Measurements from ENCODE around the gene TRNP1. TPM values are rescaled to one million over a fixed set of nuclear protein-coding genes. Genes with fewer than 3 reads are reported as not detected.
A peak's percentile ranks its signal among the peaks of the same experiment; 100 is the strongest.

The TRNP1 gene
- polyA plus RNA-seq, 5 donors, result 1.4 to 3.4 (median 2.8) TPM

DNA sequence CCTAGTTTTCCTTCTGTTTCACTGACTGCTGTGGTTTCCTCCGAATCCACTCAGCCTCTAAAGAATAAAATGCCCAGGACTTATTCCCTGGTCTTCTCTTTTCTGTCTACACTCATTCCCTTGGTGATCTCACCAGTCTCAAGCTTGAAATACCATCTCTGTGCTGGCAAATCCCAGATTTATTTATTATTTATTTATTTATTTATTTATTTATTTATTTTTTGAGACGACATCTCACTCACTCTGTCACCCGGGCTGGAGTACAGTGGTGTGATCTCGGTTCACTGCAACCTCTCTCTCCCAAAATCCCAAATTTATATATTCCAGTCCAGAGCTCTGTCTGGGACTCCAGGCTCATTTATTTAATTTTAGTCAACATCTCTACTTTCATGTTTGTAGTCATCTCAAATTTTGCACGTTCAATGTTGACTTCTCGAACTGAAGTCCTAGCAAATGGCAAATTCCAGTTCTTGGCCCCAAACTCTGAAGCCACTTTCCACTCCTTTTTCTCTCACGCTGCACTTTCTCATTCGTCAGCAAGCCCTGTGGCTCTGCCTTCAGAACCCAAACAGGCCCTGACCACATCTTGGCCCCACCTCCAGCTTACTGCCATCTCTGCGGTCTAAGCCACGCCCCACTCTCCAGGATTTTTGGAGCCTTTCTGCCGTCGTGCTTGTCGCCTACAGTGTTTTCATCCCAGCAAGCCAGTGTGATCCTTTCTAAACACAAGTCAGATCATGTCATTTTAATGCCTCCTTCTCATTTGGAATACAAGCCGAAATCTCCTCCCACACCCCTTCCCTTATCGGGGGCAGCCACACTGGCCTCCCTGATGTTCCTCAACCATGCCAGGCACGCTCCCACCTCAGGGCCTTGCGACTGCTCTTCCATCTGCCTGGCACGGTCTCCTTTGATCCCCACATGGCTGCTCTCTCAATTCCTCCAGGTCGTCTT is 33.4 kb downstream of the TRNP1 start:
- DNase-seq, result peak in 1 of 2 donors; percentile 42

DNA sequence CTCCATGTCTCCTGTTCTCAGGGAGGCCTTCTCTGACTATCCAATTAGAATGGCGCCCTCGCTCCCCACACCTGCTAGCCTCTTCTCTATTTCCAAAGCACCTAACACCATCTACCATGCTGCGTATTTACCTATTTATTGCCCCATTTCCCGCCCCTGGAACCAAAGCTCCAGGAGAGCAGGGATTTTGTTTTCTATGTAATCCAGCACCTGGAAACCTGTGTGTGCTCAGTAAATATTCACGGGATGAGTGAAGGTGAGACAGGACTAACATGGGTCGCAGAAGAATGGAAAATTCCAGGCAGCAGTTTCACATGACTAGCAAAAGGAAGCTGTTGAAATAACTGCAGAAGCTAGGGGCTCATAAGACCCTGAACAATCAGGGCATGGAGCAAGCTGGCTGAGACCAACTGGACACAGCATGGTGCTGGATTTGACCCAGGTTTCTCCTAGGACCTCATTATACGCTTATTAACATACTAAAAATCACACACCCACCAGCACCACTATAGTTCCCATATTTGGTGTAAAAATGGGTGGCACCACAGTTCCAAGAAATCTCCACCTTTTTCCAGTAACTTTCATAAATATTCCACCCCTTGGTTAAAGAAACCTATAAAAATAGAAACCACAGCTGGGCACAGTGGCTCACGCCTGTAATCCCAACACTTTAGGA is 34.2 kb downstream of the TRNP1 start:
- no peak for DNase-seq

DNA sequence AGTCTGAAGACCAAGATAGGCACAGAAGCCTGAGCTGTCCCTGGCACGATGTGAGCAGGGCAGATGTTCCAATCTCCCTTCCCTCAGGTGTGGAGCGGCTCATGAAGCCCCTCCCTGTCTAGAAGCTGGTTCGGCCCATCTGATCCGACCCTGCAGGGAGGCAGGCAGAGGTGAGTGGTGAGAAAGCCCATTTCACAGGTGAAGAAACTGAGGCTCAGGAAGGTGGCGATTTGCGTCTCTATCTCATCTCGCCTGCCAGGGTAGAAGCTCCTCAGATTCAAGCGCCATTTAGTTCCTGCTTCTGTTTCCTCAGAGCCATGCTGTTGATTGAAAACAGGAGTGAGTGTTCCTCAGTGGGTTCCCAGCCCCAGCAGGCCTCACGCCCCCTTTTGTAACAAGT is 36.0 kb downstream of the TRNP1 start:
- no peak for DNase-seq

DNA sequence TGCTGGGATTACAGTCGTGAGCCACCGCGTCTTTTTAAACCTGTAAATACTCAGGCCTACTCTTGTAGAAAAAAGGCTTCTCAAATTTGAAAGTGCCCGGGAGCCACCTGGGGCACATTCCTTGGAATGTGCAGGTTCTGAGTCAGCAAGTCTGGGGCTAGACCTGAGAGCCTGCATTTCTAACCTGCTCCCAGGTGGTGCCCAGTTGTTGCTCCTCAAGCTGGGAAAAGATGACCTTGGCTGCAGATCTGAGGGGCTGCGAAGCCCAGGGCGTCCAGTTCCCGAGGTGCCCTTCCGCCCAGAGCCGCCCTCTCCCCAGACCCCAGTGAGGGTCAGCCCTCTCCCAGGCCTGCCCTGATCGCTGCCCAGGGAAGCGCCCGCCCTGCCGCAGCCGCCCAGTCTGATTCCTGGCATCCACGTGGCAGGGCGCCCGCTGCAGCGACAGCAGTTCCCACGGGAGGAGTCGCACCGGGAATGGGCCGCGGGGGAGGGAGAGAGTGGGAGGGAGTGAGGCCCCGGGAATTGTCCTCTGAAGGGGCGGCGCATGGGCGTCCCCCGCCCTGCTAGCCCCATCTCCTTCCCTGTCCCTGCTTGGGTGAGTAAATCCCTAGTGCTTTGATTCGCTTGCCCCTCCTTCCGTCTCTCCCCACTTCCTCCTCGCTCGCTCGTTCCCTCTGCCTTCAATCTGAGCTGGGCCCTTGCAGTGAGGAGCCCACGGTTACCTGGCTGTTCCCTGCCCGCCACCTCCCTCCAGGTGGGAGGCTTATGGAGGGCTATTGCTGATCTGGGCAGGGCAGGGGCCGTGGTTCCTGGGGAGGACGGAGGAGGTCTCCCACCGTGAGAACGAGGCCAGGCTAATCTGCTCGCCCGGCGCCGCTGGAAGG is 38.0 kb downstream of the TRNP1 start:
- DNase-seq, result peak; percentile 61 to 64

DNA sequence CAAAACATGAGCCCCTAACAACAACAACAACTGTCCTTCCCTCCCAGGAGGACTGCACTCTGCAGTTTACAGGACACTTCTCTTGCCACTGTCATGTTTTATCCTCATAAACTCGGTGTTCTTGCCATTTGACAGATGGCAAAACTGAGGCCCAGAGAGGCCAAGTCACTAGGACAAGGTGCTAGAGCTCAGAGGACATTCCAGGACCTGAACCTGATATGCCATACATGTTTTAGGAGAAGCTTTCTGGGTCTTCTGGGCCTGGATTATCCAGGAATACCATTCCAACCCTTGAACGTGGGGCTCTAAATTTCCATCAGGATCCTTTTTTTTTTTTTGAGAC is 38.6 kb downstream of the TRNP1 start:
- DNase-seq, result no peak

DNA sequence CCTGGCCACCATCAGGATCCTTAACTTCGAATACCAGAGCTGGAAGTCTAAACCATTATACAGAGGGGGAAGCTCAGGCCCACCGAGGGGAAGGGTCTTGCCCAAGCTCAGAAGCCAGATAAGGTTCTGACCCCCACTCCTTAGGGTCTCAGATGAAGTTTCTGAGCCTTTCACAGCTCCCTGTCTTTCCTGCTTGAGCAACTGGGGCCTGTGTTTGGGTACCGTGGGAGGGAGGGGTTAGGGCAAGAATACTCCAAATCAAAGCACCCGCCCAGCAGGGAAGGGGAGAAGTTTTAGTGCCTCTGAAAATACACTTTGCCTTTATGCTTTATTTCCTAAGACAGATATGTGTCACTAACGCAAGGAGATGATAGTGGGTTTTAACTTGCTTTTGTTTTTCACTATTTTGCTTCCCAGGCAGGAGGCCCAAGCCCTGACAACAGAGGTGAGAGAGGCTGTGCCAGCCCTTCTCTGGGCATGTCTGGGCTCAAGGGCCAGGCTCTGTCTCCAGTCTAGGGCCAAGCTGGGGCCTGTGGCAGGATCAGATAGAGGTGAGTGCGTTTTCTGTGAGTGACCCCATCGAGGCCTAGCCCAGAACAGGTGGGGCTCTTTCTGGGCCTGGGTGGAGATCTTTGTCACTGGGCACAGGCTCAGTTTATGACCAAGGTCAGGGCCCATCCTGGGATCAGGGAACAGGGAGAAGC is 39.7 kb downstream of the TRNP1 start:
- DNase-seq, result no peak

DNA sequence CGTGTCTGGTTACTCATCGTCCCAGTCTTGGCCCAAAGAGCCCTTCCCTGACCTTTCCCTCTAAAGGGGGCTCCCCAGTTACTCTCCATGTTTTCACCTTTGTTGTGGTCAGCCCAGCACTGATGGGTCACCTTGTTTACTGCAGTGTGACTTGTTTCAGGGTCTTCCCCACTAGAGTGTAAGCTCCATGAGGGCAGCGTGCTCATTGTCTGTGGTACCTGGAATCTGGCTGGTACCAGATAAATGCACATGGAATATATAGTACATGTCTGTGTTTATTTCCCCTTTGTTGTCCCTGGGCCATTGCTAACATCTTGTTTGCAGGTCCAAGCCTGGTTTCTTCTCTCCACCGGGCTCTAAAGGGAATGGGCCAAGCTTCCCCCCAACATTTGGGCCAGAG is 41.9 kb downstream of the TRNP1 start:
- DNase-seq, result no peak

DNA sequence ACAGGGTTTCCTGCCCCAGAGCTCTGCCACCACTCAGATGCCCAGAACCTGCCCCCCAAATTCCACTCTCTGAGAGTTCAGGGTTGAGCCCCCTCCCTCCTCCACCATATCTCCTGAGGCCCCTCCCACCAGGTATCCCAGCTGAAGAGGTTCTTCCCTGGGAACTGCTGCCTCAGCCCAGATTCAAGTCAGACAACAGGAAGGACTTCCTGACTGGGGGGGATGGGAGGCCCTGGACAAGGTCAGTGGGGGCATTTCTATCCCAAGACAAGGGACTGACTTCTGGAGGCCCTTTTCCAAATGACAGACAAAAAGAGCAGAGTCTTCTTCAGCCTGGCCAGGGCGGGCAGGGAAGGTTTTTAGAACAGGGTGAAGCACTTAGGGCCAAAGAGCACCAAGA is 43.2 kb downstream of the TRNP1 start:
- DNase-seq, result no peak

DNA sequence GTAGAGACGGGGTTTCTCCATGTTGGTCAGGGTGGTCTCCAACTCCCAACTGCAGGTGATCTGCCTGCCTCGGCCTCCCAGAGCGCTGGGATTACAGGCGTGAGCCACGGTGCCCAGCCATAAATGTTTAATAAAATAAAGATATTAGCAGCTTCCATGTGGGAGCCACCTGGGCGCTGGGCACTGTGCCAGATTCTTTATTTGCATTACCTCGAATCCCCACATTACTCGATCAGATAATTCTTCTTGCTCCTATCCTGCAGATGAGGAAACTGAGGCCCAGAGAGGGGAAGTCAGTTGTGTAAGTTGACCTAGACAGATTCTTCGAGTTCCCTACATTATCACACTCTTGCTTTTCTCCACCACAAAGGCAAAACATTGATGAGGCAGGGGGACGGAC is 44.0 kb downstream of the TRNP1 start:
- no peak for DNase-seq

DNA sequence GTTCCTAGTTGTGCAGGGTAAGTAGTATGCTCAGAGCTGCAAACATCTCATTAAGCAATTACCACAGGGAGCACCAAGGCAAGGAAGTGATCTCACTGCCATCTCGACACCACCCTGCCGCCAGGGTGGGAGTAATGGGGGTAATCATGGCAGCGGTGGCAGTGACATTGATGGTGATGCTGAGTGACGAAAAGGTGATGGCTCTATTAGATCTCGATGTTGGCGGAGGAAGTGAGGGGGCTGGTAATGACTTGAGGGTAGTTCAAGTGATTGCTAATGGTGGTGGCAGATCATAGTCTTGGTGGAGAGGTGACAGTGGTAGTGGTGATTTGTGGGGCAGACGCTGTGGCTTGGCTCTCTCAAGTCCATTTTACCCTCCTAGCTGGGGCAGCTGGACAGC is 44.5 kb downstream of the TRNP1 start:
- DNase-seq, result no peak

DNA sequence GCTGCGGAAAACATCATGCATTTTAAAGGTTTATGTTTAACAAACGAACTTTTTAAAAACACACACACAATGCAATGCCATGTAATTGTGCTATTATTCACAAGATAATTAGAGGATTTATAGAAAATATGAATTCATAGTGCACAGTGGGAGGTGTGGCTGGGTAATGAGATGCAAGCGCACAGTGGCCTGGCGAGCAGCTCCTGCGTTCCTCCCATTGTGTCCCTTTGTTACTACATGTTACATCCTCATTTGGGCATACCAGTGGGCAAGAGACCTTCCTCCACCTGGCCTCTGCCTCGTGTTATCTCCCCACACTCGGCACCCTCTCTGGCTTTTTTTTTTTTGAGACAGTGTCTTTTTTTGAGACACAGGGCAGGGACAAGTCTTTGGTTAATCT is 49.2 kb downstream of the TRNP1 start:
- no peak for DNase-seq

DNA sequence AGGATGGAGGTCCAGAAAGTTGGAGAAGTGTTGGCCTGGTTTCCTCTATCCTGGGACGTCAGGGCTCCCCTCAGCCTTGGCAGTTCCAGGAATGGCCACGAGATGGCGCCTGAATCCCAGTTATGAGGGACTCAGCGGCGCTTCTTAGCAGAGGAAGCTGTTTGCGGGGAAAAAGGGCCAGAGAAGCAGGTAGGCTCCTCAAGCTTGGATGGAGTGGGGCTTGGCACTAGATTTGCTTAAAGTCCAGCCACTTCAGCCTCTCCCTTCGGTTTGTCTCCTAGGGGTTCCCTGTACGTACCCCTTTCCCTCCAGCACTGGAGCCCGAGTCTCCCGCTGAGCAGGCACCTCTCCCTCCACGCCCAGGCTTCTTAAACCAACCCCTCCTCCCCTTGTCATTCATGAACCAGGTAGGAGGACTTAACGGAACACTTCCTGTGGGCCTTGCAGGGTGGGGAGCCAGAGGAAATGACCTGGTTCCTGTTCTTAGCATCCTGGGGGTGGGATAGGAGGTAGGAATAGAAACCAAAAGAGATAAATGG is 51.2 kb downstream of the TRNP1 start:
- peak; percentile 65 to 82 for DNase-seq

DNA sequence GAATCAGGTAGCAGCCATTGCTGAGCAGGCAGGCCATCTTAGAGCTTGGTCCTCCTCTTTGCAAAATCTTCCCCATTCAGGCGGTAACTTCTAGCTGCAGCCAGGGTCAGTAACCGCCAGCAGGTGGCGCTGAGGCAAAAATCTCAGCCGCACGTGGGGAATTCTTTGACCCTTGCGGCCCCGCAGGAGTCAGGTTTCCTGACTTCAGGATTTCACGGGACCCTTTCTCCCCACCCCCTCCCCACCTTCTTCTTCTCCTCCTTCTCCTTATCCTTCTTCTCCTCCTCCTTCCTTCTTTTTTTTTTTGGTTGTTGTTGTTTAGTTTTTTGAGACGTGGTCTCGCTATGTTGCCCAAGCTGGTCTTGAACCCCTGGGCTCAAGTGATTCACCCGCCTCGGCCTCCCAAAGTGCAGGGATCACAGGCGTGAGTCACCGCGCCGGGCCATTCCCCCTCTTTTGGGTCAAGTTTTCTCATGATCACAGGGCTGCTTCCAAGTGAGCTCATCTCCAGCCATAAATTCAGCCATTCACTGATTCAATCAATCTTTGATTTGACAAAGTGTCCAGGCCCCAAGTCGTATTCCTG is 52.6 kb downstream of the TRNP1 start:
- DNase-seq, result peak in 1 of 2 donors; percentile 55

DNA sequence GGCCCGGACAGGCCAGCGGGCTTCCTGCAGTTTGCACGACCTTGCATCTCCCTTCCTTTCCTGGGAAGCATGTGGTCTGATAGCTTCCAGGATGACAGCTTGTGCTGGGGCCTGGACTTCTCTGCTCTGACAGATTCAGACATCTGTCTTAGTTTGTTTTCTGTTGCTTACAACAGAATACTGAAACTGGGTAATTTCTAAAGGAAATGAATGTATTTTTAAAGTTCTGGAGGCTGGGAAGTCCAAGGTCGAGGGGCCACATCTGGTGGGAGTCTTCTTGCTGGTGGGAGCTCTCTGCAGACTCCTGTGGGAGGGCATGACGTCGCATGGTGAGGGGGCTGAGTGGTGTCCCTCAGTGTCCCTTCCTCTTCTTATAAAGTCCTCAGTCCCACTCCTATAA is 54.4 kb downstream of the TRNP1 start:
- DNase-seq, result no peak

DNA sequence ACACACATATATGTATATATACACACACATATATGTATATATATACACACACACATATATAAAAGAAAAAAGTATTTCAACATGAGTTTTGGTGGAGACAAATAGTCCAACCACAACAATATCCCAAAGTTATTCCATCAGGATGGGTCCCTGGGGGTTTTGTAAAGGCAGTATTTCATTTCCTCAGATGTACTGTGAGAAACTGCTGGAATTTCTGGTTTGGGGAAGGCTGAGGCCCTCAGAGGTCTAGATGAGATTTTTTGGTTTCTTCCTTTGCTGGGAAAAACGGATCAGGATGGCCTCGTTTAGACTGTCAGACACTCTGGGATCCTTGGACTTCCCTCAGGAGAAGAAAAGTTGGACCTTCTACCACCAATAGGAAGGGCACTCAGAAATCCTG is 55.6 kb downstream of the TRNP1 start:
- DNase-seq, result no peak

DNA sequence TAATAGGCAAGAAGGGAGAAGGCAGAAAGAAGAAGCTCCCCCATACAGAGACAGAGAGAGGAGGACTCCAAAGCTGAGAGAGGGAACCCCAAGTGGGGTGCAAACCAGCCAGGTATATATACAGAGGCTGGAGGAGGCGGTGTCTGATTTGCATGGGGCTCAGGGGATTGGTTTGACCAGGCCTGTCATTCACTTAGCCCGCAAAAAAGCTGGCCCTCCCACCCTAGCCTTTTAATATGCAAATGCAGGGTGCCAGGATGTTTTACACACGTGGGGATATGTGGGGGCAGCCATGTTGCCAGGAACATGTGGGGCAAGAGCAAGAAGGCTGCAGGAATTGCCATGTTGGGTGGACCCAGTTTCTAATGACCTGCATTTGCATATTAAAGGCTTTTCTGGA is 56.1 kb downstream of the TRNP1 start:
- no peak for DNase-seq

Other genes starting within 250 kb of the TRNP1 start
- gene PIGV, start 205.7 kb upstream of the TRNP1 start, polyA plus RNA-seq (ENCODE audit: insufficient read depth in 1 of 5, insufficient read length in 5 of 5, low replicate concordance in 1 of 5), result 10 to 100 TPM; 14.6 to 20.3 (median 15.3) TPM
- 10 to 100 TPM; 19.9 to 26.7 (median 23.2) TPM for gene ZDHHC18, start 167.0 kb upstream of the TRNP1 start, polyA plus RNA-seq (ENCODE audit: insufficient read depth in 1 of 5, insufficient read length in 5 of 5, low replicate concordance in 1 of 5)
- 1 to 10 TPM in 1 of 5 donors, under 1 TPM in 4; 0.27 to 1.1 (median 0.72) TPM for gene SFN, start 130.5 kb upstream of the TRNP1 start, polyA plus RNA-seq (ENCODE audit: insufficient read depth in 1 of 5, insufficient read length in 5 of 5, low replicate concordance in 1 of 5)
- gene GPN2, start 103.4 kb upstream of the TRNP1 start, polyA plus RNA-seq (ENCODE audit: insufficient read depth in 1 of 5, insufficient read length in 5 of 5, low replicate concordance in 1 of 5), result 10 to 100 TPM; 25.5 to 33.9 (median 30.9) TPM
- gene GPATCH3, start 93.2 kb upstream of the TRNP1 start, polyA plus RNA-seq (ENCODE audit: insufficient read depth in 1 of 5, insufficient read length in 5 of 5, low replicate concordance in 1 of 5), result 10 to 100 TPM; 10.4 to 13.9 (median 13.1) TPM
- 1 to 10 TPM; 3.0 to 5.8 (median 3.7) TPM for gene NR0B2, start 79.7 kb upstream of the TRNP1 start, polyA plus RNA-seq (ENCODE audit: insufficient read depth in 1 of 5, insufficient read length in 5 of 5, low replicate concordance in 1 of 5)
- gene NUDC, start 71.9 kb upstream of the TRNP1 start, polyA plus RNA-seq (ENCODE audit: insufficient read depth in 1 of 5, insufficient read length in 5 of 5, low replicate concordance in 1 of 5), result 10 to 100 TPM; 59.8 to 99.2 (median 69.6) TPM
- gene KDF1, start 33.2 kb upstream of the TRNP1 start, polyA plus RNA-seq (ENCODE audit: insufficient read depth in 1 of 5, insufficient read length in 5 of 5, low replicate concordance in 1 of 5), result 1 to 10 TPM; 6.4 to 9.6 (median 7.5) TPM
- 1 to 10 TPM; 1.3 to 2.8 (median 2.0) TPM for gene TENT5B, start 19.2 kb downstream of the TRNP1 start, polyA plus RNA-seq (ENCODE audit: insufficient read depth in 1 of 5, insufficient read length in 5 of 5, low replicate concordance in 1 of 5)
- gene SLC9A1, start 161.4 kb downstream of the TRNP1 start, polyA plus RNA-seq (ENCODE audit: insufficient read depth in 1 of 5, insufficient read length in 5 of 5, low replicate concordance in 1 of 5), result 10 to 100 TPM; 15.1 to 23.9 (median 16.3) TPM
- gene WDTC1, start 240.9 kb downstream of the TRNP1 start, polyA plus RNA-seq (ENCODE audit: insufficient read depth in 1 of 5, insufficient read length in 5 of 5, low replicate concordance in 1 of 5), result 10 to 100 TPM; 29.7 to 38.9 (median 33.8) TPM

Data from right lung (tissue), 5 donors.